Testis (tissue), 3 donors: ENCODE measurements around the gene EIF4G3. TPM values are rescaled to one million over a fixed set of nuclear protein-coding genes. Genes with fewer than 3 reads are reported as not detected.

Source experiments
- DNase-seq: peaks from one replicate; pipeline ENCODE4 v3.0.0-alpha.2; 2019
- H3K27ac ChIP-seq, 2 donors: fragments of 200-600 bp; sonication (generic); one replicate each; pipeline ENCODE4 v1.5.1; 2019
- H3K27me3 ChIP-seq: fragments of 200-600 bp; sonication (generic); one replicate; pipeline ENCODE4 v1.5.1; 2019
- H3K36me3 ChIP-seq: fragments of 200-600 bp; sonication (generic); one replicate; pipeline ENCODE4 v1.5.1; 2017; ENCODE audit warnings: low read depth; ENCODE audit errors: missing control alignments
- H3K4me1 ChIP-seq: fragments of 200-600 bp; sonication (generic); one replicate; pipeline ENCODE4 v1.5.1; 2019
- H3K4me3 ChIP-seq, 2 donors: fragments of 200-600 bp; sonication (generic); one replicate each; pipeline ENCODE4 v1.5.1; 2017 to 2019
- H3K9me3 ChIP-seq: fragments of 200-600 bp; sonication (generic); one replicate; pipeline ENCODE4 v1.5.1; 2017
- CTCF ChIP-seq, 3 experiments: fragments of 450-650 bp in 2 of 3; fragments of 200-600 bp in 1 of 3; sonication (generic) in 1 of 3; IDR thresholded peaks; one replicate each; pipeline ENCODE4 v1.5.1; 2016 to 2019; ENCODE audit warnings: antibody characterized with exemption in 3 of 3, mild to moderate bottlenecking in 2 of 3, moderate library complexity in 1 of 3
- POLR2A ChIP-seq: fragments of 450-650 bp; IDR thresholded peaks from one replicate; pipeline ENCODE4 v1.6.1; 2017; ENCODE audit warnings: antibody characterized with exemption, mild to moderate bottlenecking, moderate library complexity
- WGBS, 2 donors: methylation state at CpG; one replicate each; pipeline ENCODE4 v1.1.5; 2018; 5-methylcytosine and 5-hydroxymethylcytosine counted together
- intact Hi-C: fragments of 100-400 bp; cut with DNase I; formaldehyde crosslinking; loops from one replicate; pipeline ENCODE4 v1.15.1; 2023; ENCODE audit warnings: low total_unique reads
- polyA plus RNA-seq: library from polyadenylated mRNA; stranded (reverse); fragments of 350-450 nt; fragmentation: Illumina TruSeq; extraction: RNeasy Lipid Tissue Mini Kit (QIAGEN cat#74804); gene quantifications from one replicate; pipeline ENCODE4 v1.2.3, GENCODE V29; 2014; ENCODE audit warnings: low read depth, low replicate concordance; ENCODE audit not compliant: insufficient read depth
- total RNA-seq, 2 donors: library from RNA; depleted of rRNA; stranded (reverse); fragments of >200 nt; gene quantifications; one replicate each; pipeline ENCODE4 v1.2.3, GENCODE V29; 2016

The EIF4G3 gene
- total and polyA plus RNA-seq, 3 donors from 2014 or later: 146 to 198 (median 165) TPM

DNA sequence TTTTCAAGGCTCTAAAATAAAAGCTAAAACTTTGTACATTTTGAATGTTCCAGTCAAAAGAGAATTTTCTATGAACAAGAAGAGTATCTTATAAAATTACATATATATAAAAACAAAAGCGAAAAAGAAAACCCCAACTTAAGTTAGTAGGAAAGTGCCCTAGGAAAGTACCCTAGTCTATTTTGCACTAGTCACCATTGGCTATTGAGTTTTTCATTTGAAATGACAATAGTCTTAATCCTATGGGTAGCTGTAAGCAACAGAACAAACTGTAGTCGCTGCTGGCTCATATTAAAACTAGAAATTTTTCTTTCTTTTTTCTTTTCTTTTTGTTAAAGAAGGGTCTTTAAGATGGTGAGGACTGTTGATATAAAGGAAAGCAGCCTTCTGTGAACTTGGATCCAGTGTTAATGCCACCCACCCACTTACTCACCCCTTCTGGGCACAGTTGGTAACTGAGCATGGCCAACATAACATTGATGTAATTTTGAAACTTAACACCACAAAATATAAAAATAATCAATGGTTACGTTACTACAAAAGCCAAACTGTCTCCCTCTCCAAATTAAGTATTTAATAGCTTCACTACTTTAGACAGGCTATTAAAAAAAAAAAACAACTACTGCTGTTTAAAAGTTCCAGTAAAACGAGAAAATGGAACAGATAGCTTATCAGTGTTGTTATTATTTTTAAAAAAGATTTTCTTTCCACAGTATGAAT is 177.0 kb downstream of the EIF4G3 start:
- WGBS, 2 donors: 71% methylated on average over 4 of the region's 4 CpGs
- intact Hi-C loops: no loop called here
- H3K27ac ChIP-seq: no peak overlapping the region
- TF ChIP-seq CTCF (IDR thresholded peaks at IDR 0.05) (no peak), POLR2A (no peak)
- H3K4me3 ChIP-seq: no peak overlapping the region
- DNase-seq: no peak
- H3K36me3 ChIP-seq: no peaks in the 10 kb centered on the region
- peaks cover 4% of the 10 kb centered on the region for H3K4me1 ChIP-seq
- H3K9me3 ChIP-seq: no peaks in the 10 kb centered on the region
- H3K27me3 ChIP-seq: no peaks in the 10 kb centered on the region

DNA sequence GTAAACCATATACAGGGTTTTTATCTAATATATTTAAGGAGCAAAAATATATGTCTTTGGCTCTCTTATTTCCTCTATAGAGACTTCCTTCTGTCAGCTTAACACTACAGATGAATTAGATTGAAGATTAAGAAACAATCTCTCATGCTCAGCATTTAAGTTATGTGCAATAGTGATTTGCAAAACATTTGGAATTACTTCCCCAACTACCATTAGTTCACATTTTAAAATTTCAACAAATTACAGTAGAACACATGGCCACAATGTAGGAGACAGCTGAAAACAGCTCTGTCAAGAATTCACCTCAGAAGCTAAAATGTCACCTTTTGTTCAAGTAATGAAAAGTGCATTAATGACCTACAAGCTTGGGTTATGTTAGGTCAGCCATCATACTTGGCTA is 177.9 kb downstream of the EIF4G3 start:
- H3K4me3 ChIP-seq: no peak overlapping the region
- no peaks in the 10 kb centered on the region for H3K9me3 ChIP-seq
- intact Hi-C loops: no loop called here
- no peaks in the 10 kb centered on the region for H3K27me3 ChIP-seq
- H3K27ac ChIP-seq: no peak overlapping the region
- DNase-seq: no peak
- no peaks in the 10 kb centered on the region for H3K4me1 ChIP-seq
- no peak for TF ChIP-seq POLR2A
- no peak for TF ChIP-seq CTCF (IDR thresholded peaks at IDR 0.05)
- H3K36me3 ChIP-seq: no peaks in the 10 kb centered on the region

- no peak overlapping the region for H3K4me3 ChIP-seq
- intact Hi-C loops: no loop called here
- WGBS, 2 donors: 84 to 89% methylated on average over 3 of the region's 3 CpGs
- no peaks in the 10 kb centered on the region for H3K27me3 ChIP-seq
- no peaks in the 10 kb centered on the region for H3K4me1 ChIP-seq
- H3K27ac ChIP-seq: no peak overlapping the region
- no peak for TF ChIP-seq POLR2A
- TF ChIP-seq CTCF (IDR thresholded peaks at IDR 0.05): no peak
- DNase-seq: no peak
- H3K9me3 ChIP-seq: no peaks in the 10 kb centered on the region
- no peaks in the 10 kb centered on the region for H3K36me3 ChIP-seq
These were observed 179.0 kb downstream of the EIF4G3 start for GRCh38 chr1:20997602-20998224.

DNA sequence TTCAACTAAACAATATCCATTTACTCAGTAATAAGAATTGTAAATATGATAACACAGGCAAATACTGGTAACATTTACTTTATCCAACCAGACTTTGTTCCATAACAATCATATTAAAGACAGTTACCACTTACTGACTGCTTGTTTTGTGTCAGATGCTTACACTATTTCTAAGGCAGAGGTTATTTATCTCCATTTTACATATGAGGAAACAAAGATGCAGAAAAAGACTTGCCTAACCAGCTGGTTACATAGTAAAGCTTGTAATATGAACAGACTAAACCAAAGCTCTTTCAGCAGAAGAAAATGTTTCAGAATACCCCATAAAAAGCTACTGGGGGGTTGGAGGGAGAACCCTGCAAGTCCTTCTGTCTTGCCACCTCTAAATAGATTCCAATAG is 180.1 kb downstream of the EIF4G3 start:
- TF ChIP-seq CTCF (IDR thresholded peaks at IDR 0.05): no peak
- TF ChIP-seq POLR2A: no peak
- peaks cover 5% of the 10 kb centered on the region for H3K4me1 ChIP-seq
- H3K27me3 ChIP-seq: no peaks in the 10 kb centered on the region
- no peak overlapping the region for H3K4me3 ChIP-seq
- no peak for DNase-seq
- intact Hi-C loops: no loop called here
- no peak overlapping the region for H3K27ac ChIP-seq
- H3K9me3 ChIP-seq: no peaks in the 10 kb centered on the region
- H3K36me3 ChIP-seq: no peaks in the 10 kb centered on the region
